GM23338 (cell line): ENCODE data around the gene ZC2HC1B.

Source experiments
- CREB1 ChIP-seq: fragments of 250-450 bp; sonication (Bioruptor Pico); IDR thresholded peaks from 2 replicates; pipeline ENCODE4 v1.5.0; 2020; ENCODE audit warnings: low read depth, mild to moderate bottlenecking, moderate library complexity
- EZH2 ChIP-seq: fragments of 200-600 bp; sonication (generic); IDR thresholded peaks from one replicate; pipeline ENCODE4 v1.8.0; 2017; ENCODE audit warnings: antibody characterized with exemption, mild to moderate bottlenecking, low read depth; ENCODE audit not compliant: unreplicated experiment
- EZH2phosphoT487 ChIP-seq: fragments of 200-600 bp; sonication (generic); IDR thresholded peaks from one replicate; pipeline ENCODE4 v1.8.1; 2018; ENCODE audit warnings: antibody characterized with exemption; ENCODE audit not compliant: unreplicated experiment
- NANOG ChIP-seq: IDR thresholded peaks from 2 replicates; pipeline ENCODE4 v1.6.1; 2016; ENCODE audit warnings: antibody characterized with exemption, borderline replicate concordance
- POLR2AphosphoS5 ChIP-seq: IDR thresholded peaks from 2 replicates; pipeline ENCODE4 v1.6.1; 2016; ENCODE audit warnings: antibody characterized with exemption, low read depth
- ZNF331 ChIP-seq: fragments of 250-450 bp; sonication (Bioruptor Pico); IDR thresholded peaks from 2 replicates; pipeline ENCODE4 v1.5.0; 2020; ENCODE audit warnings: low read depth, mild to moderate bottlenecking, moderate library complexity
- TF ChIP-seq, protein P1 (sequence below), 2 experiments: fragments of 200-600 bp in 1 of 2; sonication (generic) in 1 of 2; conservative IDR thresholded peaks; 2 replicates each; pipeline versions ENCODE4 v1.5.1 to v1.6.1; 2016 to 2017; ENCODE audit warnings: antibody characterized with exemption in 2 of 2, low read depth in 2 of 2, mild to moderate bottlenecking in 2 of 2, moderate library complexity in 1 of 2
- TF ChIP-seq, protein P2 (sequence below): IDR thresholded peaks from one replicate; pipeline ENCODE4 v1.6.1; 2018; ENCODE audit warnings: antibody characterized with exemption; ENCODE audit not compliant: unreplicated experiment

DNA sequence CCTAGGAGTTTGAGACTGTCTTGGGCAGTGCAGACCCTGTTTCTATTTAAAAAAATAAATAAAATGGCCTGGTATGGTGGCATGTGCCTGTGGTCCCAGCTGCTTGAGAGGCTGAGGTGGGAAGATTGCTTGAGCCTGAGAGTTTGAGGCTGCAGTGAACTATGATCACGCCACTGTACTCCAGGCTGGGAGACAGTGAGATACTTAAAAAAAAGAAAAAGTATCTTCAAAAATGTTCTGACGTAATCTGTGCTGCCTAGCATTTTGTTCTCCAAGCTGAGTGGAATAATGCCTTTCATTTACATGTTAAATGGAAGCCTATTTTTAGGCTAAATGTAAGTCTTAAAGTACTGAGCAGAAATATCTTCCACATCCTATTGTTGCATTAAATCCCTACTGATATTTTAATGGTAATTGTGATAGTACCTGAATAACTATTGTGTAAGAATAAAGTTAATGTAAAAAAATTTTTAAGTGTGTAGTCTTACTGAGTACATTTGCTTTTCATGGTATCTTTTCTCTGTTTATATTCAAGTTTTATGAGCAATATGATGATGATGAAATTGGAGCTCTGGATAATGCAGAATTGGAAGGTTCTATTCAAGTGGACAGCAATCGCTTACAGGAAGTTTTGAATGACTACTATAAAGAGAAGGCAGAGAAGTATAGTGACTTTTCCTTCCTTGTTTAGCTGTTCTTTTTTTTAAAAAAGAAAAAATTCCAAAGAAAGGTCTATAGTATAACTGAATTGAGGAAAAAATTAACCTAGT, 4.2 kb upstream of the ZC2HC1B start:
- TF ChIP-seq CREB1 (no peak), EZH2 (no peak), EZH2phosphoT487 (no peak), NANOG (no peak), ZNF331 (CRISPR knock-in tag) (no peak), POLR2AphosphoS5 (no peak)
- TF ChIP-seq, protein P1, sequence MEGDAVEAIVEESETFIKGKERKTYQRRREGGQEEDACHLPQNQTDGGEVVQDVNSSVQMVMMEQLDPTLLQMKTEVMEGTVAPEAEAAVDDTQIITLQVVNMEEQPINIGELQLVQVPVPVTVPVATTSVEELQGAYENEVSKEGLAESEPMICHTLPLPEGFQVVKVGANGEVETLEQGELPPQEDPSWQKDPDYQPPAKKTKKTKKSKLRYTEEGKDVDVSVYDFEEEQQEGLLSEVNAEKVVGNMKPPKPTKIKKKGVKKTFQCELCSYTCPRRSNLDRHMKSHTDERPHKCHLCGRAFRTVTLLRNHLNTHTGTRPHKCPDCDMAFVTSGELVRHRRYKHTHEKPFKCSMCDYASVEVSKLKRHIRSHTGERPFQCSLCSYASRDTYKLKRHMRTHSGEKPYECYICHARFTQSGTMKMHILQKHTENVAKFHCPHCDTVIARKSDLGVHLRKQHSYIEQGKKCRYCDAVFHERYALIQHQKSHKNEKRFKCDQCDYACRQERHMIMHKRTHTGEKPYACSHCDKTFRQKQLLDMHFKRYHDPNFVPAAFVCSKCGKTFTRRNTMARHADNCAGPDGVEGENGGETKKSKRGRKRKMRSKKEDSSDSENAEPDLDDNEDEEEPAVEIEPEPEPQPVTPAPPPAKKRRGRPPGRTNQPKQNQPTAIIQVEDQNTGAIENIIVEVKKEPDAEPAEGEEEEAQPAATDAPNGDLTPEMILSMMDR (conservative IDR thresholded peaks at IDR 0.05; ENCODE audit: low read depth in 2 of 2): no peak
- TF ChIP-seq, protein P2, sequence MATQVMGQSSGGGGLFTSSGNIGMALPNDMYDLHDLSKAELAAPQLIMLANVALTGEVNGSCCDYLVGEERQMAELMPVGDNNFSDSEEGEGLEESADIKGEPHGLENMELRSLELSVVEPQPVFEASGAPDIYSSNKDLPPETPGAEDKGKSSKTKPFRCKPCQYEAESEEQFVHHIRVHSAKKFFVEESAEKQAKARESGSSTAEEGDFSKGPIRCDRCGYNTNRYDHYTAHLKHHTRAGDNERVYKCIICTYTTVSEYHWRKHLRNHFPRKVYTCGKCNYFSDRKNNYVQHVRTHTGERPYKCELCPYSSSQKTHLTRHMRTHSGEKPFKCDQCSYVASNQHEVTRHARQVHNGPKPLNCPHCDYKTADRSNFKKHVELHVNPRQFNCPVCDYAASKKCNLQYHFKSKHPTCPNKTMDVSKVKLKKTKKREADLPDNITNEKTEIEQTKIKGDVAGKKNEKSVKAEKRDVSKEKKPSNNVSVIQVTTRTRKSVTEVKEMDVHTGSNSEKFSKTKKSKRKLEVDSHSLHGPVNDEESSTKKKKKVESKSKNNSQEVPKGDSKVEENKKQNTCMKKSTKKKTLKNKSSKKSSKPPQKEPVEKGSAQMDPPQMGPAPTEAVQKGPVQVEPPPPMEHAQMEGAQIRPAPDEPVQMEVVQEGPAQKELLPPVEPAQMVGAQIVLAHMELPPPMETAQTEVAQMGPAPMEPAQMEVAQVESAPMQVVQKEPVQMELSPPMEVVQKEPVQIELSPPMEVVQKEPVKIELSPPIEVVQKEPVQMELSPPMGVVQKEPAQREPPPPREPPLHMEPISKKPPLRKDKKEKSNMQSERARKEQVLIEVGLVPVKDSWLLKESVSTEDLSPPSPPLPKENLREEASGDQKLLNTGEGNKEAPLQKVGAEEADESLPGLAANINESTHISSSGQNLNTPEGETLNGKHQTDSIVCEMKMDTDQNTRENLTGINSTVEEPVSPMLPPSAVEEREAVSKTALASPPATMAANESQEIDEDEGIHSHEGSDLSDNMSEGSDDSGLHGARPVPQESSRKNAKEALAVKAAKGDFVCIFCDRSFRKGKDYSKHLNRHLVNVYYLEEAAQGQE: no peak
